ENCODE data around the gene CDC14B.

The CDC14B gene

GRCh38 chr9:96509026-96509425 lies 110.6 kb downstream of the CDC14B start:
- Histone ChIP-seq H3K14ac (ENCODE audit: low read length in 2 of 2) (no peak overlapping the region), H3K27me3 (ENCODE audit: control insufficient read depth in 1 of 2, insufficient read depth in 1 of 2, low read length in 2 of 2) (no peaks in the 10 kb centered on the region), H3K79me1 (replicated peaks; ENCODE audit: low read length, poor library complexity, severe bottlenecking) (peaks cover 9% of the 10 kb centered on the region), H3K4me1 (ENCODE audit: control insufficient read depth, insufficient read depth, low read depth, low read length) (peaks cover 8% of the 10 kb centered on the region), H3K18ac (ENCODE audit: low read depth in 1 of 2, low read length in 2 of 2) (no peak overlapping the region), H3K4me2 (ENCODE audit: low read length, poor library complexity, severe bottlenecking) (no peak overlapping the region), H3K4ac (ENCODE audit: low read depth in 1 of 2, low read length in 2 of 2) (no peak overlapping the region), H3K4me3 (ENCODE audit: insufficient read depth in 1 of 2, low read depth in 1 of 2, low read length in 2 of 2) (no peak overlapping the region), H2BK12ac (ENCODE audit: low read length in 2 of 2) (no peak overlapping the region), H3K9me3 (ENCODE audit: control insufficient read depth, low read length) (no peaks in the 10 kb centered on the region), H4K91ac (ENCODE audit: low read length) (no peak overlapping the region), H3K23ac (ENCODE audit: low read length in 2 of 2) (no peak overlapping the region), H3K27ac (ENCODE audit: low read length, poor library complexity, severe bottlenecking) (no peak overlapping the region), H4K8ac (ENCODE audit: low read length) (no peak overlapping the region), H2AK5ac (ENCODE audit: low read length, severe bottlenecking) (no peak overlapping the region), H3K9ac (ENCODE audit: low read length) (no peak overlapping the region), H2BK15ac (ENCODE audit: low read depth, poor library complexity, severe bottlenecking) (no peak overlapping the region), H2BK5ac (ENCODE audit: low read depth, low read length, poor library complexity, severe bottlenecking) (no peak overlapping the region), H3K36me3 (ENCODE audit: control insufficient read depth in 1 of 2, insufficient read depth in 2 of 2, low read depth in 1 of 2, low read length in 2 of 2) (peaks cover 24 to 67% of the 10 kb centered on the region in 2 experiments), H2BK120ac (ENCODE audit: low read depth, low read length) (no peak overlapping the region), H2AFZ (ENCODE audit: low read depth, low read length) (no peak overlapping the region)
- DNase-seq: no peak
- 95% methylated on average over 5 of the region's 5 CpGs for WGBS

GRCh38 chr9:96508227-96508940 lies 111.3 kb downstream of the CDC14B start:
- no peak overlapping the region for H3K4ac ChIP-seq (ENCODE audit: low read depth in 1 of 2, low read length in 2 of 2)
- H2AFZ ChIP-seq (ENCODE audit: low read depth, low read length): no peak overlapping the region
- peaks cover 10% of the 10 kb centered on the region for H3K79me1 ChIP-seq (replicated peaks; ENCODE audit: low read length, poor library complexity, severe bottlenecking)
- peaks cover 24 to 68% of the 10 kb centered on the region in 2 experiments for H3K36me3 ChIP-seq (ENCODE audit: control insufficient read depth in 1 of 2, insufficient read depth in 2 of 2, low read depth in 1 of 2, low read length in 2 of 2)
- no peak for DNase-seq
- no peak overlapping the region for H2BK15ac ChIP-seq (ENCODE audit: low read depth, poor library complexity, severe bottlenecking)
- no peak overlapping the region for H3K14ac ChIP-seq (ENCODE audit: low read length in 2 of 2)
- H3K9me3 ChIP-seq (ENCODE audit: control insufficient read depth, low read length): no peaks in the 10 kb centered on the region
- no peak overlapping the region for H2AK5ac ChIP-seq (ENCODE audit: low read length, severe bottlenecking)
- no peak overlapping the region for H2BK12ac ChIP-seq (ENCODE audit: low read length in 2 of 2)
- no peak overlapping the region for H3K18ac ChIP-seq (ENCODE audit: low read depth in 1 of 2, low read length in 2 of 2)
- H2BK120ac ChIP-seq (ENCODE audit: low read depth, low read length): no peak overlapping the region
- no peak overlapping the region for H3K23ac ChIP-seq (ENCODE audit: low read length in 2 of 2)
- H3K27ac ChIP-seq (ENCODE audit: low read length, poor library complexity, severe bottlenecking): no peak overlapping the region
- H4K91ac ChIP-seq (ENCODE audit: low read length): no peak overlapping the region
- no peaks in the 10 kb centered on the region for H3K27me3 ChIP-seq (ENCODE audit: control insufficient read depth in 1 of 2, insufficient read depth in 1 of 2, low read length in 2 of 2)
- WGBS: 92% methylated on average over 13 of the region's 14 CpGs
- H2BK5ac ChIP-seq (ENCODE audit: low read depth, low read length, poor library complexity, severe bottlenecking): no peak overlapping the region
- no peak overlapping the region for H3K4me3 ChIP-seq (ENCODE audit: insufficient read depth in 1 of 2, low read depth in 1 of 2, low read length in 2 of 2)
- H3K4me2 ChIP-seq (ENCODE audit: low read length, poor library complexity, severe bottlenecking): no peak overlapping the region
- H3K9ac ChIP-seq (ENCODE audit: low read length): no peak overlapping the region
- peaks cover 3% of the 10 kb centered on the region for H3K4me1 ChIP-seq (ENCODE audit: control insufficient read depth, insufficient read depth, low read depth, low read length)
- H4K8ac ChIP-seq (ENCODE audit: low read length): no peak overlapping the region

- Histone ChIP-seq H3K79me1 (replicated peaks; ENCODE audit: low read length, poor library complexity, severe bottlenecking) (peaks cover 4% of the 10 kb centered on the region), H2BK5ac (ENCODE audit: low read depth, low read length, poor library complexity, severe bottlenecking) (no peak overlapping the region), H3K14ac (ENCODE audit: low read length in 2 of 2) (no peak overlapping the region), H3K9ac (ENCODE audit: low read length) (peak overlapping the region; percentile 90), H3K4me3 (ENCODE audit: insufficient read depth in 1 of 2, low read depth in 1 of 2, low read length in 2 of 2) (no peak overlapping the region), H2BK15ac (ENCODE audit: low read depth, poor library complexity, severe bottlenecking) (no peak overlapping the region), H3K36me3 (ENCODE audit: control insufficient read depth in 1 of 2, insufficient read depth in 2 of 2, low read depth in 1 of 2, low read length in 2 of 2) (peaks cover 18 to 39% of the 10 kb centered on the region in 2 experiments), H2AK5ac (ENCODE audit: low read length, severe bottlenecking) (no peak overlapping the region), H3K4ac (ENCODE audit: low read depth in 1 of 2, low read length in 2 of 2) (no peak overlapping the region), H2AFZ (ENCODE audit: low read depth, low read length) (no peak overlapping the region), H3K4me2 (ENCODE audit: low read length, poor library complexity, severe bottlenecking) (no peak overlapping the region), H3K18ac (ENCODE audit: low read depth in 1 of 2, low read length in 2 of 2) (no peak overlapping the region), H3K27me3 (ENCODE audit: control insufficient read depth in 1 of 2, insufficient read depth in 1 of 2, low read length in 2 of 2) (no peaks in the 10 kb centered on the region), H4K8ac (ENCODE audit: low read length) (no peak overlapping the region), H3K9me3 (ENCODE audit: control insufficient read depth, low read length) (no peaks in the 10 kb centered on the region), H2BK120ac (ENCODE audit: low read depth, low read length) (no peak overlapping the region), H3K4me1 (ENCODE audit: control insufficient read depth, insufficient read depth, low read depth, low read length) (no peaks in the 10 kb centered on the region), H4K91ac (ENCODE audit: low read length) (no peak overlapping the region), H3K27ac (ENCODE audit: low read length, poor library complexity, severe bottlenecking) (no peak overlapping the region), H2BK12ac (ENCODE audit: low read length in 2 of 2) (no peak overlapping the region), H3K23ac (ENCODE audit: low read length in 2 of 2) (peak overlapping the region in 1 of 2 experiments; percentile 77)
- WGBS: 97% methylated on average over 13 of the region's 13 CpGs
- no peak for DNase-seq
These were observed 114.2 kb downstream of the CDC14B start for GRCh38 chr9:96505316-96505991.

GRCh38 chr9:96503918-96504317 lies 115.7 kb downstream of the CDC14B start:
- Histone ChIP-seq H2BK120ac (ENCODE audit: low read depth, low read length) (no peak overlapping the region), H3K79me1 (replicated peaks; ENCODE audit: low read length, poor library complexity, severe bottlenecking) (peaks cover 8% of the 10 kb centered on the region), H3K27me3 (ENCODE audit: control insufficient read depth in 1 of 2, insufficient read depth in 1 of 2, low read length in 2 of 2) (no peaks in the 10 kb centered on the region), H3K9ac (ENCODE audit: low read length) (peak overlapping the region; percentile 90), H3K4me3 (ENCODE audit: insufficient read depth in 1 of 2, low read depth in 1 of 2, low read length in 2 of 2) (no peak overlapping the region), H4K91ac (ENCODE audit: low read length) (no peak overlapping the region), H3K9me3 (ENCODE audit: control insufficient read depth, low read length) (no peaks in the 10 kb centered on the region), H2AK5ac (ENCODE audit: low read length, severe bottlenecking) (no peak overlapping the region), H2BK5ac (ENCODE audit: low read depth, low read length, poor library complexity, severe bottlenecking) (no peak overlapping the region), H3K14ac (ENCODE audit: low read length in 2 of 2) (no peak overlapping the region), H3K36me3 (ENCODE audit: control insufficient read depth in 1 of 2, insufficient read depth in 2 of 2, low read depth in 1 of 2, low read length in 2 of 2) (peaks cover 25 to 39% of the 10 kb centered on the region in 2 experiments), H3K4ac (ENCODE audit: low read depth in 1 of 2, low read length in 2 of 2) (no peak overlapping the region), H3K4me2 (ENCODE audit: low read length, poor library complexity, severe bottlenecking) (no peak overlapping the region), H3K18ac (ENCODE audit: low read depth in 1 of 2, low read length in 2 of 2) (no peak overlapping the region), H2AFZ (ENCODE audit: low read depth, low read length) (no peak overlapping the region), H2BK15ac (ENCODE audit: low read depth, poor library complexity, severe bottlenecking) (no peak overlapping the region), H3K23ac (ENCODE audit: low read length in 2 of 2) (no peak overlapping the region), H3K4me1 (ENCODE audit: control insufficient read depth, insufficient read depth, low read depth, low read length) (no peaks in the 10 kb centered on the region), H3K27ac (ENCODE audit: low read length, poor library complexity, severe bottlenecking) (no peak overlapping the region), H4K8ac (ENCODE audit: low read length) (no peak overlapping the region), H2BK12ac (ENCODE audit: low read length in 2 of 2) (no peak overlapping the region)
- DNase-seq: no peak
- 94% methylated on average over 10 of the region's 11 CpGs for WGBS
